Stimulated activated CD4-positive, alpha-beta T cell treated with anti-CD3 and anti-CD28 coated beads, Interleukin-1b, Interleukin-23, amount 100 ng/mL, for 1 hour (primary cell): ENCODE results near the gene SLC5A10.
"Not testable (repeated sequence)": the region's sequence is repeated elsewhere in the genome, so short reads cannot be mapped to it uniquely, and the experiment has no call there.

ENCODE experiments used
- DNase-seq, 2 donors: peaks; one replicate each; pipeline ENCODE4 v3.0.0-alpha.2; 2020; ENCODE audit warnings: low read depth in 2 of 2

The SLC5A10 gene

GRCh38 chr17:19043032-19043431 lies 91.1 kb downstream of the SLC5A10 start:
- not testable (repeated sequence) for DNase-seq

- not testable (repeated sequence) for DNase-seq
Measured at GRCh38 chr17:19044643-19045042, 92.7 kb downstream of the SLC5A10 start.

- DNase-seq, result not testable (repeated sequence)
Measured at GRCh38 chr17:19046782-19047375, 94.9 kb downstream of the SLC5A10 start, which contains the start of gene GRAP. Gene GRAP (minus strand): TSS chr17:19046957. CDS start chr17:19046926, 31 bp downstream.

DNA sequence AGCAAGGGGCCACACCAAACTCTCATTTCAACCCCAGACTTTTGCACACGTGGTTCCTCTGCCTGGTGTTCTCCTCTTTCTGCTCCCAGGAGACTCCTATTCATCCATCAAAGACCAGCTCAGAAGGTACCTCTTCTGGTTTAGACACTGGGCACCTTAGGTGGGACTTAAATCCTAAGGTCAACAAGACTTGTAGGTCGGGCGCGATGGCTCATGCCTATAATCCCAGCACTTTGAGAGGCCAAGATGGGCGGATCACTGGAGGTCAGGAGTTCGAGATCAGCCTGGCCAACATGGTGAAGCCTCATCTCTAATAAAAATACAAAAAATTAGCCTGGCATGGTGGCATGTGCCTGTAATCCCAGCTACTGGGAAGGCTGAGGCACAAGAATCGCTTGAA lies 95.5 kb downstream of the SLC5A10 start:
- not testable (repeated sequence) for DNase-seq

DNA sequence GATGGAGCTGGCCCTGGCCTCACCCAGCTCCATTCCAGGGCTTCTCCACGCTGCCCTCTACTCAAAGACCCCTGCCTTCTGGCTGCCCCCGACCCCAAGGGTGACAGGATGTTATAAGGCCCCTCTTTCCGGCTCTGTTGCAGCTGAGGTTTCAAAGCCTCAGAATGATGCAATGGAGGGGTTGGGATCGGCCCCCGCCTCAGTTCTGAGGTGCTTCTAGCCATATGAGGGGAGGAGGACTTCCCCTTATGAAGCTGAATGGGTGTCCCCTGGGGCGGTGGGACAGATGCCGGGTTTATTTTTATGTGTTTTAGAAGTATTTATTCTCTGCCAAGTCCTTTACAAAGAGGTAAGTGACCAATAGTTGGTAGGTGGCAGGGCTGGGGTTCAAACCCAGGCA lies 96.9 kb downstream of the SLC5A10 start:
- DNase-seq, result not testable (repeated sequence)

- DNase-seq, result not testable (repeated sequence)
Measured at GRCh38 chr17:19055447-19055846, 103.5 kb downstream of the SLC5A10 start.

GRCh38 chr17:19062009-19062717 lies 110.2 kb downstream of the SLC5A10 start:
- not testable (repeated sequence) for DNase-seq

GRCh38 chr17:19062718-19063325 lies 110.9 kb downstream of the SLC5A10 start:
- not testable (repeated sequence) for DNase-seq

DNA sequence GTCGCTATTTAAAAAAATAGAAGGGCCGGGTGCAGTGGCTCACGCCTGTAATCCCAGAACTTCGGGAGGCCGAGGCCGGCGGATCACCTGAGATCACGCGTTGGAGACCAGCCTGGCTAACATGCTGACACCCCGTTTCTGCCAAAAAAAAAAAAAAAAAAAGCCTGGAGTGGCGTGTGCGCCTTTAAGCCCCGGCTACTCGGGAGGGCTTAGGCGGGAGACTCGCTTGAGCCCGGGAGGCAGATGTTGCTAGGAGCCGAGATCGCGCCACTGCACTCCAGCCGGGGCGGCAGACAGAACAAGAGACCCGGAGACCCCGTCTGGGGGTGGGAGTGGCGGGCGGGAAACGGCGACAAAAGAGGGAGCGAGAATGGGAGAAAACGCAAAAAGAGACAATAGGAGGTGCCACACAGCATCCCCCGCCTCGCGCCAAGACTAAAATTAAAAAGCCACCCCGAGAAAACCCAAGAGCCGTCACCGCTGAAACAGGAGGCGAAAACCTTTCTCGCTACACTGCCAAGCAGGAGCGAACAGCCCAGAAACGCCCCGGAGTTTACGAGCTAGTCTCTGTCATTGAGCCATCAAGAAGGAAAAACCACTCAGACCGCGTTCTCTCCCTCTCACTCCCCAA lies 111.5 kb downstream of the SLC5A10 start:
- peak; percentile 51 to 80 for DNase-seq

DNA sequence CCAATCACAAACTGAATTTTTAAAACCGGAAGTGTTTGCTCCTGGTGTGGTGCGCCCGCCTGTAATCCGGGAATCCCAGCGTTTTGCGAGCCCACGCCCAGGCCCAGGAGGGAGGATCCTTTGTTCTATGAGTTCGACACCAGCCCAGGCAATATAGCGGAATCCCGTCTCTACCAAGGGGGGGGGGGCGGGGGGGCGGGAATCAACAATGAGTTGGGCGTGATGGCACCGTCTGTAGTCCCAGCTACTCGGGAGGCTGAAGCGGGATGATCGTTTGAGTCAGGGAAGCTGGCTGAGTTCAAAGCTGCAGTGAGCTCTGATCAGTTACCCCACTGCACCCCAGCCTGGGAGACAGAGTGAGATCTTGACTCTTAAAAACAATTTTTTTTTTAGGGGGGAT lies 112.4 kb downstream of the SLC5A10 start:
- DNase-seq, result not testable (repeated sequence)

- DNase-seq, result not testable (repeated sequence)
Measured at GRCh38 chr17:19070318-19071168, 118.6 kb downstream of the SLC5A10 start.
